Lung (tissue), 12 donors: ENCODE measurements around the gene MZF1. TPM values are rescaled to one million over a fixed set of nuclear protein-coding genes. Genes with fewer than 3 reads are reported as not detected.

Experiments used
- ATAC-seq: fragments of 200-7000 bp; cut with Tn5 transposase; one replicate; pipeline ENCODE4 v1.9.1; 2020; ENCODE audit warnings: moderate number of reproducible peaks; ENCODE audit not compliant: insufficient read depth, low FRiP score
- DNase-seq, 3 donors: peaks; one replicate each; pipeline ENCODE4 v3.0.0-alpha.2; 2013 to 2017
- H3K27ac ChIP-seq, 2 donors: one replicate each; pipeline ENCODE4 v1.5.1; 2013; ENCODE audit warnings: mild to moderate bottlenecking in 2 of 2, moderate library complexity in 2 of 2, control low read depth in 1 of 2, inconsistent platforms in 1 of 2, low read depth in 1 of 2, low read length in 1 of 2
- H3K27me3 ChIP-seq, 3 donors: one replicate each; pipeline ENCODE4 v1.5.1; 2013; ENCODE audit warnings: low read length in 2 of 3; ENCODE audit not compliant: control insufficient read depth in 3 of 3, insufficient read depth in 3 of 3
- H3K36me3 ChIP-seq, 4 donors: one replicate each; pipeline ENCODE4 v1.5.1; 2013; ENCODE audit warnings: low read length in 4 of 4, mild to moderate bottlenecking in 1 of 4, moderate library complexity in 1 of 4; ENCODE audit not compliant: control insufficient read depth in 4 of 4, insufficient read depth in 4 of 4
- H3K4me1 ChIP-seq, 5 donors: one replicate each; pipeline ENCODE4 v1.5.1; 2013; ENCODE audit warnings: low read length in 5 of 5, mild to moderate bottlenecking in 2 of 5, moderate library complexity in 1 of 5; ENCODE audit not compliant: control insufficient read depth in 5 of 5, insufficient read depth in 5 of 5
- H3K4me3 ChIP-seq: one replicate; pipeline ENCODE4 v1.5.1; 2013; ENCODE audit warnings: mild to moderate bottlenecking, control low read depth, moderate library complexity
- H3K9ac ChIP-seq, 2 donors: one replicate each; pipeline ENCODE4 v1.5.1; 2013; ENCODE audit warnings: low read length in 2 of 2, control low read depth in 1 of 2; ENCODE audit not compliant: insufficient read depth in 1 of 2
- H3K9me3 ChIP-seq, 4 donors: one replicate each; pipeline ENCODE4 v1.5.1; 2013; ENCODE audit warnings: low read length in 3 of 4, mild to moderate bottlenecking in 1 of 4, moderate library complexity in 1 of 4; ENCODE audit not compliant: control insufficient read depth in 4 of 4, insufficient read depth in 3 of 4
- WGBS, 2 donors: extraction: QIAGEN DNeasy Blood & Tissue Kit; methylation state at CpG; one replicate each; pipeline ENCODE4 v1.1.7; 2013; 5-methylcytosine and 5-hydroxymethylcytosine counted together
- polyA plus RNA-seq, 2 donors: library from polyadenylated mRNA; stranded (reverse); fragments of 200-250 nt; gene quantifications; one replicate each; pipeline ENCODE4 v1.2.1, GENCODE V29; 2013
- total RNA-seq, 2 donors: library from RNA; depleted of rRNA in 1 of 2; stranded (reverse); fragments of >200 nt in 1 of 2; gene quantifications; one replicate each; pipeline ENCODE4 v1.2.1, GENCODE V29; 2014 to 2021
- TF ChIP-seq, protein P1 (sequence below): IDR thresholded peaks from 2 replicates; pipeline ENCODE4 v1.5.1; 2012; ENCODE audit warnings: mild to moderate bottlenecking; ENCODE audit errors: control extremely low read depth, extremely low read depth
- donor health status: control.
- donor health status: control.
- donor health status: Bipolar disorder and iron deficiency.
- donor health status: healthy.
- donor health status: DM: yes; HTN: yes; CAD: no.

The MZF1 gene
- total and polyA plus RNA-seq, 4 donors = 19.2 to 37.5 (median 30.1) TPM

DNA sequence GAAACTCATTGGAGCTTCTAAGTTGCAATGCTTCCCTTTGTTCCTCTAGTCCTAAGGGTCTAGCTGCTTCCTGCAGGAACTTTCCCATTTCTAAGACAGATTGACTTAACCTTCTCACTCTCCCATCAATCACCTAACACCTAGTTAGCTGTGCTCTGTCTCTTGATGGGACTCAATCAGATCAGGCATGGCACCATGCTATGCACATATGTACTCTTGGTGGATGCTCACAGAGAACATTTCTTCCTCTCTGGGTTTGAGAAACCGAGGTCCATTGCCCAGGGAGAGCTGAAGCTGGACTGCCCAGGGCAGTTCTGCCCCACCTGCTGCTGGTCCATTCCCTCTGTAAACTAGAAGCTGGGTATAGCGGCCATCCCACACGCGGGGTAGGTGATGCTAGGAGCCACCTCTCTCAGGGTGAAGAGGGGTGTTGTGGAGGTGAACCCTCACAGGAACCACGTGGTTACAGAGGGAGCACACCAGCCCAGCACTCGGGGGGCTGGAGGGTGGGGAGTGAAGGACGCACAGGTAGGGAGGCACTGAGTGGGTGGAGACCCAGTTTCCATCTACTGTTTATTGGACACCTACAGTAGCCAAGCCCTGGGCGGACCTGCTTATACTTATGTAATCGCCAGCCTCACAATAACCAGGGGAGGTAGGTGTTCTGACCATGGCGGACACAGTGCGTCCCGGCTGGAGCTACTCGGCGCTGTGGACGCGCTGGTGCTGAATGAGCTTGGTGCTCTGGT is 11.6 kb downstream of the MZF1 start:
- H3K9ac ChIP-seq = no peak overlapping the region

GRCh38 chr19:58560921-58561320 is 12.2 kb downstream of the MZF1 start:
- H3K27ac ChIP-seq = no peak overlapping the region
- ATAC-seq (no peak), DNase-seq (no peak)
- no peak overlapping the region for H3K4me3 ChIP-seq
- TF ChIP-seq, protein P1, sequence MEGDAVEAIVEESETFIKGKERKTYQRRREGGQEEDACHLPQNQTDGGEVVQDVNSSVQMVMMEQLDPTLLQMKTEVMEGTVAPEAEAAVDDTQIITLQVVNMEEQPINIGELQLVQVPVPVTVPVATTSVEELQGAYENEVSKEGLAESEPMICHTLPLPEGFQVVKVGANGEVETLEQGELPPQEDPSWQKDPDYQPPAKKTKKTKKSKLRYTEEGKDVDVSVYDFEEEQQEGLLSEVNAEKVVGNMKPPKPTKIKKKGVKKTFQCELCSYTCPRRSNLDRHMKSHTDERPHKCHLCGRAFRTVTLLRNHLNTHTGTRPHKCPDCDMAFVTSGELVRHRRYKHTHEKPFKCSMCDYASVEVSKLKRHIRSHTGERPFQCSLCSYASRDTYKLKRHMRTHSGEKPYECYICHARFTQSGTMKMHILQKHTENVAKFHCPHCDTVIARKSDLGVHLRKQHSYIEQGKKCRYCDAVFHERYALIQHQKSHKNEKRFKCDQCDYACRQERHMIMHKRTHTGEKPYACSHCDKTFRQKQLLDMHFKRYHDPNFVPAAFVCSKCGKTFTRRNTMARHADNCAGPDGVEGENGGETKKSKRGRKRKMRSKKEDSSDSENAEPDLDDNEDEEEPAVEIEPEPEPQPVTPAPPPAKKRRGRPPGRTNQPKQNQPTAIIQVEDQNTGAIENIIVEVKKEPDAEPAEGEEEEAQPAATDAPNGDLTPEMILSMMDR = no peak
- H3K9ac ChIP-seq = no peak overlapping the region
- H3K4me1 ChIP-seq = peaks cover 5 to 41% (median 23%) of the 10 kb centered on the region in 5 donors
- H3K27me3 ChIP-seq = peaks cover 0 to 22% (median 12%) of the 10 kb centered on the region in 3 donors
- H3K9me3 ChIP-seq = no peaks in the 10 kb centered on the region
- peaks cover 0 to 11% (median 8%) of the 10 kb centered on the region in 4 donors for H3K36me3 ChIP-seq

More for the DNA sequence above, 11.6 kb downstream of the MZF1 start:
- peaks cover 5 to 40% (median 23%) of the 10 kb centered on the region in 5 donors for H3K4me1 ChIP-seq
- no peak overlapping the region for H3K4me3 ChIP-seq
- no peak for ATAC-seq
- peaks cover 0 to 22% (median 12%) of the 10 kb centered on the region in 3 donors for H3K27me3 ChIP-seq
- WGBS, 2 donors = 66 to 72% methylated on average over 16 of the region's 16 CpGs
- H3K9me3 ChIP-seq = no peaks in the 10 kb centered on the region
- peaks cover 0 to 5% (median 3%) of the 10 kb centered on the region in 4 donors for H3K36me3 ChIP-seq
- H3K27ac ChIP-seq = no peak overlapping the region
- DNase-seq = no peak
- TF ChIP-seq, protein P1 = no peak

- peak overlapping the region in 1 of 2 donors; percentile 7 for H3K9ac ChIP-seq
- H3K4me3 ChIP-seq = no peak overlapping the region
- WGBS, 2 donors = 85 to 86% methylated on average over 8 of the region's 8 CpGs
- DNase-seq (no peak), ATAC-seq (no peak)
- peaks cover 9 to 45% (median 23%) of the 10 kb centered on the region in 5 donors for H3K4me1 ChIP-seq
- H3K36me3 ChIP-seq = peaks cover 0 to 11% (median 9%) of the 10 kb centered on the region in 4 donors
- H3K27ac ChIP-seq = peak overlapping the region; percentile 85 to 99
- TF ChIP-seq, protein P1 = no peak
- no peaks in the 10 kb centered on the region for H3K9me3 ChIP-seq
- H3K27me3 ChIP-seq = peaks cover 0 to 22% (median 12%) of the 10 kb centered on the region in 3 donors
These were observed 12.9 kb downstream of the MZF1 start for GRCh38 chr19:58560007-58560887.
